OCI-LY7 (cell line): ENCODE measurements around the gene COL24A1. TPM values are rescaled to one million over a fixed set of nuclear protein-coding genes. Genes with fewer than 3 reads are reported as not detected.

ENCODE experiments used
- BruUV-seq: library from RNA; stranded (reverse); fragments of 400-500 nt; replicated peaks from 2 replicates; lab custom pipeline; 2021; lab: Mats Ljungman, UMichigan
- CTCF ChIA-PET: fragments of 300-600 bp; sonication (Branson Sonifier 250); formaldehyde crosslinking; loops from one replicate; lab custom pipeline; 2022; ENCODE audit warnings: antibody characterized with exemption; ENCODE audit not compliant: unreplicated experiment; lab: Charles Lee
- POLR2A ChIA-PET: fragments of 300-600 bp; sonication (Branson Sonifier 250); formaldehyde crosslinking; loops from one replicate; lab custom pipeline; 2022; ENCODE audit warnings: antibody characterized with exemption; lab: Charles Lee
- DNase-seq: peaks from one replicate; pipeline ENCODE4 v3.0.0-alpha.2; 2015; ENCODE audit warnings: low spot score
- H2AFZ ChIP-seq: fragments of 200-600 bp; sonication (generic), shearing (Covaris generic); 2 replicates; pipeline ENCODE4 v1.6.1; 2014; ENCODE audit warnings: mild to moderate bottlenecking, antibody characterized with exemption, low read length, moderate library complexity
- H3K27ac ChIP-seq: fragments of 200-600 bp; sonication (generic); 2 replicates; pipeline ENCODE4 v1.5.1; 2014; ENCODE audit warnings: mixed run types, low read depth, mild to moderate bottlenecking, moderate library complexity, low read length, inconsistent platforms; ENCODE audit not compliant: poor library complexity, severe bottlenecking
- H3K36me3 ChIP-seq: fragments of 200-600 bp; sonication (generic); 2 replicates; pipeline ENCODE4 v1.6.1; 2014; ENCODE audit warnings: mild to moderate bottlenecking, antibody characterized with exemption, low read length, moderate library complexity, mixed read lengths; ENCODE audit not compliant: insufficient read depth
- H3K4me1 ChIP-seq: fragments of 200-600 bp; sonication (generic); 2 replicates; pipeline ENCODE4 v1.5.1; 2014; ENCODE audit warnings: mild to moderate bottlenecking, low read length; ENCODE audit not compliant: insufficient read depth, poor library complexity, severe bottlenecking
- H3K4me2 ChIP-seq: fragments of 200-600 bp; sonication (generic); 2 replicates; pipeline ENCODE4 v1.6.1; 2014; ENCODE audit warnings: mild to moderate bottlenecking, low read length
- H3K4me3 ChIP-seq: fragments of 200-600 bp; sonication (generic); 2 replicates; pipeline ENCODE4 v1.5.1; 2014; ENCODE audit warnings: mild to moderate bottlenecking, low read depth, low read length; ENCODE audit not compliant: poor library complexity, severe bottlenecking
- H3K79me2 ChIP-seq: fragments of 200-600 bp; sonication (generic); 2 replicates; pipeline ENCODE4 v1.6.1; 2016; ENCODE audit warnings: low read depth, mild to moderate bottlenecking, low read length, moderate library complexity, mixed read lengths; ENCODE audit not compliant: insufficient read depth
- H3K9me2 ChIP-seq: fragments of 200-600 bp; sonication (generic); 2 replicates; pipeline ENCODE4 v1.6.1; 2016; ENCODE audit warnings: mild to moderate bottlenecking, low read length, mixed read lengths; ENCODE audit not compliant: insufficient read depth
- H3K9me3 ChIP-seq: fragments of 200-600 bp; sonication (generic); 2 replicates; pipeline ENCODE4 v1.6.1; 2014; ENCODE audit warnings: mild to moderate bottlenecking, mixed run types, low read length, mixed read lengths
- H4K20me1 ChIP-seq: fragments of 200-600 bp; sonication (generic); 2 replicates; pipeline ENCODE4 v1.6.1; 2014; ENCODE audit warnings: mild to moderate bottlenecking, antibody characterized with exemption, low read length, moderate library complexity, mixed read lengths; ENCODE audit not compliant: insufficient read depth
- CTCF ChIP-seq: fragments of 200-600 bp; sonication (generic); conservative IDR thresholded peaks from 2 replicates; pipeline ENCODE4 v1.5.1; 2014; ENCODE audit warnings: mild to moderate bottlenecking, antibody characterized with exemption, low read length, moderate library complexity, mixed read lengths
- EZH2phosphoT487 ChIP-seq: fragments of 200-600 bp; sonication (generic); IDR thresholded peaks from 2 replicates; pipeline ENCODE4 v1.6.1; 2018; ENCODE audit warnings: low read depth, borderline replicate concordance, mild to moderate bottlenecking, mixed run types, antibody characterized with exemption, low read length, moderate library complexity, mixed read lengths
- intact Hi-C: fragments of 100-400 bp; cut with micrococcal nuclease; formaldehyde crosslinking; loops from one replicate; pipeline ENCODE4 v1.10.0; 2022; ENCODE audit not compliant: unreplicated experiment
- total RNA-seq, 2 experiments: library from RNA; depleted of rRNA in 1 of 2; stranded (reverse); fragments of >200 nt in 1 of 2; shearing (Covaris generic) in 1 of 2; gene quantifications; 2 replicates each; pipeline ENCODE4 v1.2.3, GENCODE V29; 2014 to 2022

COL24A1 gene
- total RNA-seq, 2 experiments from 2014 or later, result 0.06 to 0.23 TPM

- Histone ChIP-seq H3K9me3 (no peaks in the 10 kb centered on the region), H3K4me2 (no peak overlapping the region), H4K20me1 (no peaks in the 10 kb centered on the region), H3K79me2 (no peaks in the 10 kb centered on the region), H3K4me3 (no peak overlapping the region), H3K4me1 (no peaks in the 10 kb centered on the region), H2AFZ (no peak overlapping the region), H3K36me3 (no peaks in the 10 kb centered on the region), H3K27ac (no peak overlapping the region), H3K9me2 (no peaks in the 10 kb centered on the region)
- no peak for TF ChIP-seq CTCF
- TF ChIP-seq EZH2phosphoT487, result no peak
- POLR2A ChIA-PET, result interaction anchor here (0.8 kb wide), 1 partner anchor 9 kb away, joined by 3 read pairs; no protein-coding TSS in a partner anchor
- CTCF ChIA-PET, result no interaction called here
- intact Hi-C loops, result no loop called here
- BruUV-seq, result no TSS peak
- DNase-seq, result no peak
These were observed 19.2 kb upstream of the COL24A1 start for GRCh38 chr1:86175756-86176155.

GRCh38 chr1:86169625-86170024 is 13.1 kb upstream of the COL24A1 start:
- Histone ChIP-seq H3K9me2 (no peaks in the 10 kb centered on the region), H3K4me1 (no peaks in the 10 kb centered on the region), H2AFZ (no peak overlapping the region), H4K20me1 (no peaks in the 10 kb centered on the region), H3K9me3 (no peaks in the 10 kb centered on the region), H3K27ac (no peak overlapping the region), H3K4me2 (no peak overlapping the region), H3K36me3 (no peaks in the 10 kb centered on the region), H3K79me2 (no peaks in the 10 kb centered on the region), H3K4me3 (no peak overlapping the region)
- CTCF ChIA-PET, result no interaction called here
- no peak for DNase-seq
- POLR2A ChIA-PET, result interaction anchor here (0.6 kb wide), 1 partner anchor 377 kb away, joined by 3 read pairs; no protein-coding TSS in a partner anchor
- no peak for TF ChIP-seq EZH2phosphoT487
- no peak for TF ChIP-seq CTCF
- intact Hi-C loops, result no loop called here
- BruUV-seq, result no TSS peak

GRCh38 chr1:86159800-86160199 is 3.2 kb upstream of the COL24A1 start:
- H3K9me2 ChIP-seq, result no peaks in the 10 kb centered on the region; the same call in 1 of the 2 replicates

More at GRCh38 chr1:86159800-86160199, 3.2 kb upstream of the COL24A1 start:
- Histone ChIP-seq H3K36me3 (no peaks in the 10 kb centered on the region), H3K9me3 (no peaks in the 10 kb centered on the region), H3K4me1 (no peaks in the 10 kb centered on the region), H3K4me3 (no peak overlapping the region), H4K20me1 (no peaks in the 10 kb centered on the region), H3K4me2 (no peak overlapping the region), H3K27ac (no peak overlapping the region), H2AFZ (no peak overlapping the region), H3K79me2 (no peaks in the 10 kb centered on the region)
- POLR2A ChIA-PET, result no interaction called here
- TF ChIP-seq EZH2phosphoT487, result no peak
- DNase-seq, result no peak
- CTCF ChIA-PET, result no interaction called here
- intact Hi-C loops, result no loop called here
- no TSS peak for BruUV-seq
